ENCODE results near the gene FLAD1. TPM values are rescaled to one million over a fixed set of nuclear protein-coding genes. Genes with fewer than 3 reads are reported as not detected.

FLAD1 gene
- total RNA-seq, 1 donor from 2014 or later: 14.9 TPM

DNA sequence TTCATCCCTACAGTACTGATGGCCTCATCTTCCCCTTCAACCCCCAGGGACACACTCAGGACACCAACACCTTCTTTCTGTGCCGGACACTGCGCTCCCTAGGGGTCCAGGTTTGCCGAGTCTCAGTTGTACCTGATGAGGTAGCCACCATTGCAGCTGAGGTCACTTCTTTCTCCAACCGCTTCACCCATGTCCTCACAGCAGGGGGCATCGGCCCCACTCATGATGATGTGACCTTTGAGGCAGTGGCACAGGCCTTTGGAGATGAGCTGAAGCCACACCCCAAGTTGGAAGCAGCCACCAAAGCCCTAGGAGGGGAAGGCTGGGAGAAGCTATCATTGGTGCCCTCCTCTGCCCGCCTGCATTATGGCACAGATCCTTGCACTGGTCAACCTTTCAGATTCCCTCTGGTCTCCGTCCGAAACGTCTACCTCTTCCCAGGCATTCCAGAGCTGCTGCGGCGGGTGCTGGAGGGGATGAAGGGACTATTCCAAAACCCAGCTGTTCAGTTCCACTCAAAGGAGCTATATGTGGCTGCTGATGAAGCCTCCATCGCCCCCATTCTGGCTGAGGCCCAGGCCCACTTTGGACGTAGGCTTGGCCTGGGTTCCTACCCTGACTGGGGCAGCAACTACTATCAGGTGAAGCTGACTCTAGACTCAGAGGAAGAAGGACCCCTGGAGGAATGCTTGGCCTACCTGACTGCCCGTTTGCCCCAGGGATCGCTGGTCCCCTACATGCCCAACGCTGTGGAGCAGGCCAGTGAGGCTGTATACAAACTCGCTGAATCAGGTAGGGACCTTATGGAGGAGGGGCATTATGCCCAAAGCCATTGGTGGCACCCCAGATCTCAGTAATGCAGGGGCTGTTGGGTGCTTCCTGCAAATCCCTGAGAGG is 5.2 kb downstream of the FLAD1 start:
- DNase-seq (ENCODE audit: low spot score): no peak

DNA sequence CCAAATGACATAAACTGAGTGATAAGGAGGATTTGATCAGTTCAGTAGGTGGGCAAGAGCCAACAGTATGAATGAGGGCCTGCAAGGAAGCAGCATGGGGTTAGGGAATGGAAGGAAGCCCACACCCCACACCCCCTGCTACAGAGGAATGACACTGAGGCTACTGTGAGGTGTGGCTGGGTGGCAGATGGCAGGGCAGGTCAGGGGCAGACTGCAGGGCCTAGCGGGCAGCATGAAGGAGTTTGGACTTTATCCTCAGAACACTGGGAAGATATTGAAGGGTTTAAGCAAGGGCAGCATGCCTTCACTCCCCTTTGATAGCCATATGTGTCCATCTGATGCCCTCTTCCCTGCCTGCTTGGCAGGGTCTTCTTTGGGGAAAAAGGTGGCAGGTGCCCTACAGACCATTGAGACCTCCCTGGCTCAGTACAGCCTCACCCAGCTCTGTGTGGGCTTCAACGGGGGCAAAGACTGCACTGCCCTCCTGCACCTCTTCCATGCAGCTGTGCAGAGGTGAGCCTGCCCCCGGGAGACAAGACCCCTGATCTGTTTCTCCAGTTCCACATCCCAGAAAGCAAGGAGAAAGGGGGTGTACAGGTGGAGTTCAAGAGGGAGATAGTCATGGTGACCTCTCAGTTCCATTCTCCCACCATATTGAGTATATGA is 6.2 kb downstream of the FLAD1 start:
- no peak for DNase-seq (ENCODE audit: low spot score)

DNA sequence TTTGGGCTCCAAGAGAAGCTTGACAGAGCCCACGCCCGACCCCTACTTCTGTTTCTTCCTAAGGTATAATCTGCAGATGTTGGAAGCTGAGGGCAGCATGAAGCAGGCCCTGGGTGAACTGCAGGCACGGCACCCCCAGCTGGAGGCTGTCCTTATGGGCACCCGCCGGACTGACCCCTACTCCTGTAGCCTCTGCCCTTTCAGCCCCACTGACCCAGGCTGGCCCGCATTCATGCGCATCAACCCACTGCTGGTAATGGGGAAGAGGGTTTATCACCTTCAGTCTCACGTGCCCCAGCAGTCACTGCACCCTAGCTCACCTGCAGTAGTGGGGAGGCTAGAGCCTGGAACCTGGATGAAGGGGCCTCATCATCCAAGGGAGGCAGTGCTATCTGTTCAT is 7.1 kb downstream of the FLAD1 start:
- DNase-seq (ENCODE audit: low spot score): no peak

DNA sequence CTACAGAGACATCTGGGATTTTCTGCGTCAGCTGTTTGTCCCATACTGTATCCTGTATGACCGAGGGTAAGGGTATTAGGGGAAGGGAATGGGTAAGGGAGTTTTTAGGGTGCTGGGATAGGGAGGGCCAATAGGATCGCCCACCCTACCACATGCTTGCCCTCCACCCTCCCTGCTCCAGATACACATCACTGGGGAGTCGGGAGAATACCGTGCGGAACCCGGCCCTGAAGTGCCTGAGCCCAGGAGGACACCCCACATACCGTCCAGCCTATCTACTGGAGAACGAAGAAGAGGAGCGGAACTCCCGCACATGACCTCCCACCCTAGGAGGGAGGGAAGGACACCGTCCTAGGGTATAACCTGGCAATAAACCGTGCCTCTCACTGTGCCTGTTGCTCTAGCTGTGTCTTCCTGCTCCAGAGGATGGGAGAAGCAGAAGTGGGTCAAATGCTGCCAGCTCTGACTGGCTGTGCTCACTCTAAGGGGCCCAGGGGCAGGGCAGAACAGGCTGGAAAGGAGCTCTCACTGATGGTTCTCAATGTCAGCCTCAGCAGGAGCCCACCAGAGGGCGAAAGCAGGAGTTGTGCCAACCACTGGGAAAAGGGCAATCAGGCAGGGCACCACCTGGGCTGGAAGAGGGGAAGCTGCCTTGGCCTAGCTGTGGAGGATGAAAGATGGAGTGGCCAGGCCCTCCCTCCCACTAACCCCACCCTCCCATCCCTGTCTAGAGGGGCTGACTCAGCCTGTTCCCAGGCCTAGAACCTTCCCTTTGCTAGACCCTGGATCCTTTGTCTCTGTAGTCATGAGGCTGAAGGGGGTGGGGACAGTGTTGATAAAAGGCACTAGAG is 9.8 kb downstream of the FLAD1 start:
- peak; percentile 46 for DNase-seq (ENCODE audit: low spot score)

DNA sequence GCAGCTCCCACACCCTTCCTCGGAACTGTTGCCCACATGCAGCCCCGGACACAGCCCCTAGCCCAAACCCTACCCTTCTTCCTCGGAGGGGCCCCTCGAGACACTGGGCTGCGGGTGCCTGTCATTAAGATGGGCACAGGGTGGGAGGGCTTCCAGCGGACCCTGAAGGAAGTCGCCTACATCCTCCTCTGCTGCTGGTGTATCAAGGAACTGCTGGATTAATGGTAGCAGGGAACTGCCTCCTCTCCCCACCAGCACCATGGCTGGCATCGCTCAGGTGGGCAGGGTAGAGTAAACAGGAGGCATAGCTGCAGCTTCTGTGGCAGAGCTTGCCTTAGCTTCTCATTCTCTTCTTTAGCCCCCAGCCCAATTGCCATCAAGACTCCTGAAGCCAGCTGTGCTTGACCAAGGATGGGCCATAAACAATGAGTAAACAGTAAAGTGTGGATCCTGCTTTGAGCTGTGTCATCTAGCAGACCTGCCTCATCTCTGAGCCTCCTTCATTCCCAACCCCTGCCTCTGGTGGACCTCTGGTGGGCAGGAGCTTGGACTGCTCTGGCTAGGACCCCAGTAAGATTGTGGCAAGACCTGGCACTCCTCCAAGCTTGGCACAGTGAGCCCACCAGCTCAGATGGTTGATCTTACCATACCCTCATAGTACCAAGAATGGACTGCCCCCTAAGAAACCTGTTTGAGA is 10.6 kb downstream of the FLAD1 start, which contains the start of gene LENEP:
LENEP (plus strand) TSS at position 15 of the 697 bp plus-strand sequence; CDS start at position 37, 22 bp downstream.
- no peak for DNase-seq (ENCODE audit: low spot score)

DNA sequence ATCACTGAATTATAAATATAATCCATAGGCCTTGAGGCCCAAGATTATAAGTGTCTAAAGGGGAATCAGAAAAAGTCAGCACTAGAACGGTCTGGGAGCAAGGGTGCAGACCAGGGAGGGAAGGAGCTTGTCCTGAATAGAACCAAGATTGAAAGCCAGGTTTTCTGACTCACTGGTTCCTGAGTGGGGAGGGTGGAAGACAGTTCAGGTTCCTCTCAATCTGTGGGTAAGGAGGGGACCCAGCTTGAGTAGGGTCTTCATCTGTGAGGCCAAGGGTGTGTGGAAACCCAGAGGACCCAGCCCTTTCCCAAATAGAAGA is 11.1 kb downstream of the FLAD1 start:
- no peak for DNase-seq (ENCODE audit: low spot score)

DNA sequence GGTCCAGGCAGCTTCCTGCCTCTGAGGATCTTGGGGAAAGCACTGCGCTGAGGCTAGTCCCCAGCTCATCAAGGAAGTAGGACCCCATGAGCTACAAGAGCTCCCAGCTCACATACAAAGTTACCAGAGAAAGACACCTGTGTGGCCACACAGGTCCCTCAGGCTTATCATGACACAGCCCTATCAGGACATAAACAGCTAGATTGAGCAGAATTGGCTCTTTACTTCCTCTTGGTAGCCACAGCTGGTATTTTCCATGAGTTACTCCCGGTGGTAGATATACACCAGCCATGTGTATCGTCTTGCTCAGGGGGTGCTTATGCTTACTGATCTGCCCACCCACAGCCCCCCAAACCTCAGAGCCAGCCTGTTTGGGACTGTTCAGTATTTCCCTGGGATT is 11.4 kb downstream of the FLAD1 start:
- DNase-seq (ENCODE audit: low spot score): no peak

DNA sequence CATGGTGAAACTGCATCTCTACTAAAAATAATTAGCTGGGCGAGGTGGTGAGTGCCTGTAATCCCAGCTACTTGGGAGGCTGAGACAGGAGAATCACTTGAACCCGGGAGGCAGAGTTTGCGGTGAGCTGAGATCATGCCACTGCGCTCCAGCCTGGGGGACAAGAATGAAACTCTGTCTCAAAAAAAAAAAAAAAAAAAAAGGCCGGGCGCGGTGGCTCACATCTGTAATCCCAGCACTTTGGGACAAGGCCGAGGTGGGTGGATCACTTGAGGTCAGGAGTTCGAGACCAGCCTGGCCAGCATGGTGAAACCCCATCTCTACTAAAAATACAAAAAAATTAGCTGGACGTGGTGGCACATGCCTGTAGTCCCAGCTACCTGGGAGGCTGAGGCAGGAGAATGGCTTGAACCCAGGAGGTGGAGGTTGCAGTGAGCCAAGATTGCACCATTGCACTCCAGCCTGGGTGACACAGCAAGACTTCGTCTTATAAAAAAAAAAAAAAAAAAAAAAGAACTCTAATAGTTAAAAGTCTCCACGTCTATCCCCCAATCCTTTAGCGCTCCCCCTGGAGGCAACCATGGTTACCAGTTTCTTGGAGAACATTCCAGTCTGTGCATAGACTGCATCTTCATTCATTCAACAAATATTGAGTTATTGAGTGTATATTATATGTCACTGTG is 12.3 kb downstream of the FLAD1 start:
- DNase-seq (ENCODE audit: low spot score): peak; percentile 80

DNA sequence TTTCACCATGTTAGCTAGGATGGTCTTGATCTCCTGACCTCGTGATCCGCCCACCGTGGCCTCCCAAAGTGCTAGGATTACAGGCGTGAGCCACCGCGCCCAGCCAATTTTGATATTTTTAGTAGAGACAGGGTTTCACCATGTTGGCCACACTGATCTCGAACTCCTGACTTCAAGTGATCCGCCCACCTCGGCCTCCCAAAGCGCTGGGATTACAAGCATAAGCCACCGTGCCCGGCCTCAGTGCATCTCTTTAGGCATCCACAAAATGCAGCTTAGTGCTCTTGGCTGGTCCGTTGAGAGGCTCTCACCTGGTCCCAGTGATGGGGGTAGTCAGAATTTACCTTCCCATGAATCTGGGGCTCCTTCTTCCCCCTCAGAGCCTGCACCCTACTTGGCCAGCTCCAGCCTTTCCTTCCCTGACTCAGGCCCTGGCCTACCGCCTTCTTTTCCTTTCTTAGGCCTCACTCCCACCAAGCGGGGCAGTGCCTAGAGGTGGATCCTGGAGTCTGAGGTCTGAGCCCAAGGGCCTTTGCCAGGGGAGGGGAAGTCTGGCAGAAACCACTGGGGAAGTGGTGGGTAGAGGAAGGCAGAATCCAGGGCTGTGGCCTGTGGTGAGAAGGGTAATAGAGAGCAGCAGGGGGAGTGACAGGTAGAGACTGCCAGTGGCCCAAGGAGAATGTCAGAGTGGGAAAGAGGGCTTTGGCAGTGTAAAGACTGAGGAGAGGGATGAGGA is 14.0 kb downstream of the FLAD1 start:
- no peak for DNase-seq (ENCODE audit: low spot score)

DNA sequence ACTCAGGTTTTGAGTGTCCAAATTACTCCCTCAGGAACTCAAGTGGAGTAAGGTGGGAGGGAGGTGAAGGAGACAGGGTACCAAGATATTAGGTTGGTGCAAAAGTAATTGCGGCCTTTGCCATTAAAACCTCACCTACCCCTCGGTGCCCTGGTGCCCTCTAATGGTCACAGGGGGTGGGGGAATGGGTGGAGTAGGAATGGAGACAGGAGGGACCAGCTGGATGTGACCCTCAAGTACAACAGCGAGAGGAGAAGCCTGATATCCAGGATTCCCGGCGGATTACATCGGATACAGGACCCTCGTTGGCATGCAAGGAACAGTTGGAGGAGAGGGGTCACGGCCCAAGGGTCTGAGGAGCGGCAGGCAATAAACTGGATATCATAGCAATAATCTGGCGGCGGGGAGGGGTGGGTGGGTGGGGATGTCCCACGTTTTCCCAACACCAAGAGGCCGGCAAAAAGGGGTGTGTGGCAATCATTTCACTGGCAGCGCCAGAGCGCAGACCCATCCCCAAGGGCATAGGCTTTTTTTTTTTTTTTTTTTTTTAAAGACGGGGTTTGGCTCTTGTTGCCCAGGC is 15.1 kb downstream of the FLAD1 start:
- DNase-seq (ENCODE audit: low spot score): no peak

DNA sequence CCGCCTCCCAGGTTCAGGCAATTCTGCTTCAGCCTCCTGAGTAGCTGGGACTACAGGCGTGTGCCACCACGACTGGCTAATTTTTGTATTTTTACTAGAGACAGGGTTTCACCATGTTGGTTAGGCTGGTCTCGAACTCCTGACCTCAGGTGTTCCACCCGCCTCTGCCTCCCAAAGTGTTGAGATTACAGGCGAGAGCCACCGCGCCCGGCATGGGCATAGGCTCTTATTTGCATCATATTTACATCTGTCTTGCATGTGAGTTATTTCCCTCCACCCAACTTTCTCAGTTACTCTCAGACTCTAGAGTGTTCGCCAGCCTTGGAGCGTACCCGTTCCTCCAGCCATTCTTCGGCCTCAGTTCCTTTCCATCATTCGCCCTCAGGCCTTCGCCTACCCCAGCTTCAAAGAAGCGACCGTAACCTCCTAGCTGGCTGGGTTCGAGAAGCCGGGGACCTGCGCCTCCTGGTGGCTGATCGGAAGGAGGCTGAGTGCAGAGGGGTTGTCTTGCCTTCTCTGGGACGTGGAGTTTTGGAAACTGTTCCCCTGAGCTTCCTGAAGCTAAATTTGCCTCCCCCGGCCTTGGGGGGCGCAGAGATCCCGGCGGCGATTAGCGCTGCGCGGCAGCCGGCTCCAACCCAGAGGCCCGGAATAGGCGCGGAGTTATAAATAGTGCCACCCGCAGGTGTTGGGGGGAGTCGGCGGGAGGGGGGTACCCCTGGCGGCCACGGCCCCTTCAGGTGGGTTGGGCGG is 15.8 kb downstream of the FLAD1 start:
- peak; percentile 84 for DNase-seq (ENCODE audit: low spot score)

DNA sequence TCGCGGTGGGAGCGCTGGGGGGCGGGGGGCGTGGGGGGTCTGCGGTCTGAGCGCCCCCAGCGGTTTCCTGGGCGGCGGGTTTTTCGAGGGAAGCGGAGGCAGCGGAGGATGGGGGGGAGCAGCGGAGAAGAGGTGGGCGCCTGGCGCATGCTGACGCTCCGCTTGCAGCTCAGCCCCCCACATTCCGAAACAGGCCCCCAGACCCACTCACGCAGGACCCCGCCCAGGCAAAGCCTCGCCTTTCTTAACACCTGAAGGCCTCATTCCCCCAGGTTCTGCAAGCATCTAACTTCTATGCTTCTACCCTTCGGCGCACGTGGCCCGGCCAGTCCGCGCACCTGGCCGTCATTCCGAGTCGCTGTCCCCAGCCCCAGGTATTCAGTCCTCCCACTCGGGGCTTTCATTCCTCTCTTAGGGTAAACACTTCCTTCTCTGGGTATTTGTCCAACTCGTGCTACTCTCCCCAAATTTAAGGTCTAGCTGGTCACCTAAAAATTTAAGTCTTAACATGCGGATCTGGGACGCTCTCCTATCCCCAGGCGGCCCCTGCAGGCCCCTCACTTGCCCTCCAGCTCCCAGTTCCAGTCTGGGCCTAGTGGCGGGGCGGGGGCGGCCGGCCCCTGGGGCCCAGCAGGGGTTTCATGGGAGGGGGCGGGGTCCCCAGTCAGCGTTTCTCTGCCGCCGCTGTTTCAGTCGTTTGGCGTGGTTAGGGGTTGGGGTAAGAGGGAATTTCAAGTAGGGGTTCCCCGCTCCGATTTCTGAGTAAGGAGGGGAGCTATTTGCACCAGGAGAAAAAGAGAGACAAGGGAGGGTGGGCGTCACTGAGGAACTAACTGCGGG is 16.6 kb downstream of the FLAD1 start:
- peak; percentile 71 for DNase-seq (ENCODE audit: low spot score)

DNA sequence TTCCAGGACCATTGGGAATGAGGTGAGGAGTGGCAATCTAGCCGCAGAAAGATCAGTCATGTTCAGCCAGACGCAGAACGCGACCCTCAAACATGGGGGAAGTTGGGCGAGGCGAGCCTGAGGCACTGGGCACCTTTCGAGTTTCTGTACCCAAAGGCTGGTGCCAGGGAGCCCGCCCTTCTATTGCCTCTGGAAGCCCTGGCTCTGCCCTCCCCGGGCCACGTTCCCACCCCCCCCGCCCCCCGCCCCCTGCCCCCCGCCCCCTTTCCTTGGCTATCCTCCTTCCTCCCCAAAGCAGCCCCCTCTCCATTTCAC is 17.2 kb downstream of the FLAD1 start:
- no peak for DNase-seq (ENCODE audit: low spot score)

DNA sequence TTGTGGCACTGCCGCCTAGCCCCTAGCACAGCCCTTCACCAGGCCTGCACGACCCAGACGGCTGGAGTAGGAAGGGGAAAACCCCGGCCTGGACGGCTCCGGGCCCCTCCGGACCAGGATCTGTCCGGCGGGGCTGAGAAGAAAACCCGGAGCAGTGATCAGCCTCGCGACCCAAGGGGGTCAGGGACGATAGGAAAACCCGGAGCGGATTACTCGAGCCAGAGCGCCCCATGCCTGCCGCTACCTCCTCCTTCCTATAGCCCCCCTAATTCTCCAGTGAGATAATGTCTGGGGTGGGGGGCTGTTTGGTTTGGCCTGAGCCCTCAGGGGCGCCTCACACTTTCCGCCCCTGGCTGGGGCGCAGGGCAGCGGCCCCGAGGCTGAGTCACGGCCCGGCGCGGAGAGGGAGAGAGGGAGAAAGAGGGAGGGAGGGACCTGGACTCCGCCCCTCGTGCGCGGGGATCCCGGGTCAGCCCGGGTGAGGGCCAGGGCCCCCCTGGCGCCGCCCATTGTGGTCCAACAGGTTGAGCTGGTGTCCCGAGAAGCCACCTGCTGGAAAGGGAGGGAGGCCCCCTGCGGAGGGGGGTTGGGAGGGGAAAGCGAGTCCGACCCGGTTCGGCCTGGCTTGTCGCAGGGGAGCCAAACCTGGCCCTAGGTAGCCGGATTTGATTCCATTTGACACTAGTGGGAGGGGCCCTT is 17.7 kb downstream of the FLAD1 start:
- peak; percentile 96 for DNase-seq (ENCODE audit: low spot score)

DNA sequence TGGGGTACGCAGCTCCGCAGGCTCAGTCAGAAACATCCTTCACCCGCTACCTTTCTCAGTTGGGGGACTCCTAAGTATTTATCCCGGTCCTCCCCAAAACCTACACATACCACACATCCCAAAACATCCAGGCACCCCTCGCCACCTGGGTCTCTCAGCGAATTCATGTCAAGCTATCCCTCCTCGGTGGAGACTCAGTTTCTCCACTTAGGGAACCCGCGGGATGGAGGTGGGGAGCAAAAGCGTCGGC is 18.2 kb downstream of the FLAD1 start:
- DNase-seq (ENCODE audit: low spot score): no peak

DNA sequence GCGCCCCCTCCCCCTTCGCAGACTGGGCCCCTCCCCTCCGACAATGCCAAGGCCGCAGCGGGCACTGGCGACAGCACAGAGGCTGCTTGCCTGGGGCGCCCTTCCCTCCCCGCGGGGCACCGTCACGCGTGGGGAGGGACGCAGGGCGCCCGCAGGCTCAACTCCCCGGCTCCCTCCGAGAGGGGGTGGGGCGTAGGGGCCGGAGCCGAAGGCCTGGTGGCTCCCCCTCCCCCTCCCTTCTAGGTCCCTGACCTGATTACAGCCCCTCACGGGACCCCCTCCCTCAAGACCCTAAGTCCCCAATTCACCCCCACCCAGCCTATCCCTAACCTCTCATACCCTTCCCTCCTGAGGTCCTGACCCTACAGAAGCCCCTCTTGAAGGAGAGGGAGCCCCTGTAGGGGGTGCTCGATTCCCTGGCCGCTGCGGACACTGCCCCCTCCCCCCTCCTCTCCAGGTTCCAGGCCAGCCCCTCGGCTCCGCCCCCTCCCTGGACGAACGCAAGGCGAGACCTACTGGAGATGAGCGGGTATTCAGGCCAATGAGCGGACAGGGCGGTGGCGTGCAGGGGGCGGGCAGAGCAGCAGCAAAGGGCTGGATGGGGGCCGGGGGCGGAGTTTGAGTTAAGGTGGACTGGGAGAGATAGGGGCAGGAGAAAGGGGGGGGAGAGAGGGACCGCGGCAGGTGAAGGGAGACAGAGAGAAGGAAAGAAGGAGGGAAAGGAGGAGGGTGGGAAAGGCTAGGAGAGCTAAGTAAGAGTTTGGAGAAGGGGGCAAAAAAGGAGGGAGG is 18.7 kb downstream of the FLAD1 start:
- DNase-seq (ENCODE audit: low spot score): peak; percentile 100

Measured in umbilical cord (tissue), 2 donors.